Thyroid gland (tissue), 4 donors: ENCODE data around the gene RPTOR.

Experiments
- CTCF ChIP-seq, 6 experiments: fragments of 200-600 bp in 3 of 6; fragments of 450-650 bp in 3 of 6; sonication (generic) in 3 of 6; IDR thresholded peaks; one replicate each; pipeline ENCODE4 v1.5.1; 2016 to 2019; ENCODE audit warnings: antibody characterized with exemption in 6 of 6, mild to moderate bottlenecking in 2 of 6, inconsistent platforms in 1 of 6, moderate library complexity in 1 of 6
- POLR2A ChIP-seq, 2 donors: fragments of 450-650 bp; IDR thresholded peaks; one replicate each; pipeline ENCODE4 v1.6.1; 2017; ENCODE audit warnings: antibody characterized with exemption in 2 of 2, mild to moderate bottlenecking in 2 of 2, moderate library complexity in 1 of 2

DNA sequence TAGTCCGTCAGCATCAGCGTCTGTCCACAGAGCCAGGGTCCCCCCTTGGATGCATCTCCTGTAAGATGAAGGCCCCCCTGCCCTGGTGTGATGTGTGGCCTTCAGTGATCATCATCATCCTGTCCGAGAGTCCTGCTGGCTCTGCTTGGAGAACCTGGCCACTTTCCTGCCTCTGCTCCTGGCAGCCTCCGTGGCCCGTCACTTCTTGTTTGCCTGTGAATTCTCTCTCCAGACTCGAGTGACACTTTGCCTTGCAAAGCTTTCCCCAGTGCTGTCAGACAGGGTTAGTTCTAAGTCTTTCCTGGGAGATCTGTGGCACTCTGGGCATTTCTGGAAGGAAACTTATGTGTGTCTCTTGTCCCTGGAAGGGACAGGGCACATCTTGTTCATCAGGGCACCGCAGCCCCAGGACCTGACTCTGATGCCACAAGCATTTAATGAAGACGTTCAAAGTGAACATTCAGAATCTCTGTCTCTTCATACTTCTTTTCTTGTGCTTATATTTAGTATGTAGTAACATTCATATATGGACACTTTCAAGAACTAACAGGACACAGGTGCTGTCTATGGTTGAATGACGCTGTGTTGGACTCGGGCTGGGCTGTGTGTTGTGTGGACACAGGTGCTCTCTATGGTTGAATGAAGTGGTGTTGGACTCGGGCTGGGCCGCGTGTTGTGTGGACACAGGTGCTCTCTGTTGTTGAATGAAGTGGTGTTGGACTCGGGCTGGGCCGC, 68.5 kb downstream of the RPTOR start:
- TF ChIP-seq POLR2A (IDR thresholded peaks at IDR 0.05) (no peak), CTCF (IDR thresholded peaks at IDR 0.05) (no peak)
